HG02943 (cell line): Measurements from ENCODE around the gene DRD1.
A peak's percentile ranks its signal among the peaks of the same experiment; 100 is the strongest.
"Not testable (repeated sequence)": the region's sequence is repeated elsewhere in the genome, so short reads cannot be mapped to it uniquely, and the experiment has no call there.

ENCODE experiments used
- ATAC-seq: cut with Tn5 transposase; IDR thresholded peaks from one replicate; pipeline ENCODE4 v1.9.1; 2021; ENCODE audit warnings: mild to moderate bottlenecking, low read depth, moderate library complexity; ENCODE audit not compliant: unreplicated experiment

The DRD1 gene

GRCh38 chr5:175468892-175469291 is 24.9 kb upstream of the DRD1 start:
- no peak for ATAC-seq

DNA sequence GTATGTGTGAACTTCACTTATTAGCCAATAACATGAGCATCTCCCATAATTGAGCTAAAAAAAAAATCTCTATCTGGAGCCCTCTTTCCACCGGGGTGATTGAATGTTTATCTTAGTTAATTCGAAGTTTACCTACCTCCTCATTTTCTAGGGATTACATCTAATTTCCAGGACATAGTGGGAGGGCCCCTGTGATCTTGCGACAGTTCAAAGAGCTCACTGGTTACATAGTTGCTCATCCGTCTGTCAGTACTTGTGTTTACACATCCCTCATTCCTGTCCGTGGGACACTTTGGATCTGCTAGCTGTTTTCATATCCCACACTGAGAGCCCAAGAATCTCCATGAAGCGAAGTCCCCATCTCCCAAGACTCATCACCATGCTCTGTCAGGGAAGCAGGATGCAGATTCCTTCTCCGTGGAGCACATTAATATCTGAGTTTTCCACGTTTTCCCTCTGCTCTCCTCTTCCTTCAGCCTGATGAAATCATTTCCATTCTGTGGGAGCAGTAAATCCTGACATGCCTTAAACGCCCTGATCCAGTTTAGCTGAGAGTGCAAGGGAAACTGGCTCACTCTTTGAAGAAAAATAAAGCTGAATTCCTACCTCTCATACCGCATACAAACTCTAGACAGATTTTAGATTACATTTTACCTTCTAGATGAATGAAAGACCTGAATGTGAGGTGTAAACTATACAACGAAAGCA is 24.2 kb upstream of the DRD1 start:
- ATAC-seq, result no peak

DNA sequence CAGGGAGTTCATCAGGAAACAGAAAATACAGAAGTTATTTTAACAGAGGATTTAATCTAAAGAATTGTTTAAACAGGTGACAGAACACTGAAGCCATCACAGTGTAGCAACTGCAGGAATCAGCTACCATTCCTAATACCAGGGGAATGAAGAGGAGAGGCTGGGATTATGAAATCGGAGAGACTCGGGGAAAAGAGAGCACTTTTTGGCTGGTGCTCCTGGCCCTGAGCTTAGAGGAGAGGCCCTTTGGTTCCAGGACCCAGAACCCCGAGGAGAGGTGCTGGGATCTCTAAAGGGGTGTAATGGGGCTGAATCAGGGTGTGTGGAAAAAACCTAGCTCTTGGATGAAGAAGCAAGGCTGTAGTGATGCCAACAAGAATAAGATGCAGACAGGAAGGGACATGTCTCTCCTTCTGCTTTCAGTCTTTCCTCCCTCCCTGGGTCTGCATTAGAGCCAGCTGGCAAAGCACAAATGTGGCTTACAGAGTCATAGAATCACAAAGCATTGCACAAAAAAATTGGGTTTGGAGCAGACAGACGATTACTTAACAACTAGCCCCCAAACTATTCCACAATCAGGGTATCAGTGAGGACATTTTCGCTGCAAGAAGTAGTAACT is 22.8 kb upstream of the DRD1 start:
- no peak for ATAC-seq

DNA sequence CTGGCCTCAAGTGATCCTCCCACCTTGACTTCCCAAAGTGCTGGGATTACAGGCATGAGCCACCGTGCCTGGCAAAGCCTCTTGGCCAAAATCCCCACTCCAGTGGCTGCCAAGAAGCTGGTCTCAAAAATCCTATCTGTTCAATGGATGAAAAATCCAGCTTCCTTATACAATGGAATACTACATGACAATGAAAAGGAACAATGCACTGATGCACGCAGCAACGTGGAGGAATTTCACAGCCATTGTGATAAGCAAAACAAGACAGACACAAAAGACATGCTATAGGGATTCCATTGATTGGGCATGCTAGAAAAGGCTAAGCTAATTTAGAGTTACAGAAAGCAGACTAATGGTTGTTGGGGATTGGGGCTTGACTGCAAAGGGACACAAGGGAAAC is 21.3 kb upstream of the DRD1 start:
- no peak for ATAC-seq

DNA sequence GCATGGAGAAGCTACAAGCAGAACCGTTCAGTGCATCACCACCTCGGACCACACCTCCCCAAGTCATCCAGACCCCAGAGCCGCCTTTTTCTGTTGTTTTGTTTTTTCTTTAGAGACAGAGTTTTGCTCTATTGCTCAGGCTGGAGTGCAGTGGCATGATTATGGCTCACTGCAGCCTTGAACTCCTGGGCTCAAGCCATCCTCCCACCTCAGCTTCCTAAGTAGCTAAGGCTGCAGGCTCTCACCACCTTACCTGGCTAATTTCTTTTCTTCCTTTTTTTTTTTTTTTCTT is 20.9 kb upstream of the DRD1 start:
- ATAC-seq, result no peak

- peak; percentile 90 for ATAC-seq
Measured at GRCh38 chr5:175464074-175464941, 20.3 kb upstream of the DRD1 start.

GRCh38 chr5:175463641-175464040 is 19.7 kb upstream of the DRD1 start:
- ATAC-seq, result no peak

GRCh38 chr5:175461370-175461769 is 17.4 kb upstream of the DRD1 start:
- ATAC-seq, result no peak

DNA sequence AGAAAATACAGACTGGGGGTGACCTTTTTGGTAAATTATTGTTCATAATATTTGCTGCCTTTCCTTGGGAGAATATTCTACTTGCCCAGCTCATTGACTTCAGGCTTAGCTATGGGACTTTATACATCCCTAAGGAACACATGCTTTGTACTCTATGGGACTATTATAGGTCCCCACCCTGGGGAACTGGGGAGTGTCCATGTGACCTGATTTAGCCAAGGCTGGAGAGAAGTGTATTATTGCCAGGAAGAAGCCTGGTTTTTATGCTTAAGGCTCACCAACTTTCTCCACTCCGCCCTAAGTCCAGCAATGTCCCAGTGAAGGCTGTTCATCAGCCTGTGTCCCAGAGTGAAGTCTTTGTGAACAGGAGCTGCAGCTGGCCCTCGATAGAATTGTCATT is 16.6 kb upstream of the DRD1 start:
- no peak for ATAC-seq

- no peak for ATAC-seq
Measured at GRCh38 chr5:175460126-175460525, 16.1 kb upstream of the DRD1 start.

GRCh38 chr5:175457466-175457865 is 13.5 kb upstream of the DRD1 start:
- peak; percentile 85 for ATAC-seq

DNA sequence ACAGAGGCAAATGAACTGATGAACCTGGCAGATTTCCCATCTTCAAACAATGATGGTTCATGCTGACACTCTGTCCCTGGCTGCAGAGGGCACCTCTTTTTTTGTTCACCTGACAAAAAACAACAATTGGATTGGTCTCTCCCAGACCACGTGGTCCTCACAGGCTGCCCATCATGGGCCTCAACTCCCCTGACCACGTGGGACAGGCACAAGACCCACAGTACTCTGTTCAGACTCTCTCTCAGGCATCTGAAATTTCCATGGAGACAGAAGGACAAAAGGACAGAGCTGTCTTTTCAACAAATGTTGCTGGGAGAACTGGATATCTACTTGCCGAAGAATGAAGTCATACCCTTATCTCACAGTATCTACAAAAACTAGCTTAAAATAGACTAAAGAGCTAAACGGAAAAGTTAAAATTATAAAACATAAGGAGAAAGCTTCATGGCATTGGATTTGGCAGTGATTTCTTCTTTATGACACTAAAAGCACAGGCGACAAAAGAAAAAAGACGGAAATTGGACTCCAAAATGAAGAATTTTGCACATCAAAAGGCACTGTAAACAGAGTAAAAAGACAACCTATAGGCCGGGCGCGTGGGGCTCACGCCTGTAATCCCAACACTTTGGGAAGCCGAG is 12.2 kb upstream of the DRD1 start:
- ATAC-seq, result no peak

GRCh38 chr5:175454338-175454737 is 10.4 kb upstream of the DRD1 start:
- not testable (repeated sequence) for ATAC-seq

DNA sequence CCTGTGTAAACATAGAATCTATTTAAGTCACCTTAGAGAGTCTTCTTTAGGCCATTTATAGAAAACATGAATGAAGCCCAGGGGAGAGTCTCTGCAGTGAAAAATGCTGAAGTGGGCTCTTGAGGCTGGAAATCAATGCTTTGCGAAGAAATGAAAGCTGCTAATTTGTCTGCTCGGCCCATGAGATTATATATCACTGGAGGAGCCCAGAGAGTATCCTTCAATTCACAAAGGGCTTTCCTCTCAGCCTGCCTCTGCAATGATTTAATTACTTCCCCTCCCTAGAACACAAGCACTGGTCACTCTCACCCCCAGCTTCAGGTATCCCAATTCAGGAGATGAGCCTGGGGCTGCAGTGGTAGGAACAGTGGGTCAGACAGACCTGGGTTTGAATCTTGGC is 8.2 kb upstream of the DRD1 start:
- no peak for ATAC-seq

DNA sequence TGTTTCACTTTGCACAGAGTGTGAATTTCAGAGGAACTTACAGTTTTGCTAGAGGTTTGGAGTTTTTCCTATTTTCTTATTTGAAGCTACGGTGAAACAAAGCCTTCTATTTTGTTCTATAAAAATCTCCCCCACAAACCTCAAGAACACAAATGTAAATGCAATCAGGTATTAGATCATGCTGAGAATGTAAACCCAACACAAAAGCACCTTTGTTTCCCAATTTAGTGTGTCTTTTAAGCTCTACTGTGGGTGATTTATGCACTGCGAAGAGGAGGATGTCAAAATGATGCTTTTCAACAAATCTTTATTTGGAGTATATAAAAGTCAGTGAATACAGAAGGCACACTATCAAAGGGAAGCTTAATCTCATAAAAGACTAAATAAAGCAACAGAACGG is 4.3 kb upstream of the DRD1 start:
- no peak for ATAC-seq

DNA sequence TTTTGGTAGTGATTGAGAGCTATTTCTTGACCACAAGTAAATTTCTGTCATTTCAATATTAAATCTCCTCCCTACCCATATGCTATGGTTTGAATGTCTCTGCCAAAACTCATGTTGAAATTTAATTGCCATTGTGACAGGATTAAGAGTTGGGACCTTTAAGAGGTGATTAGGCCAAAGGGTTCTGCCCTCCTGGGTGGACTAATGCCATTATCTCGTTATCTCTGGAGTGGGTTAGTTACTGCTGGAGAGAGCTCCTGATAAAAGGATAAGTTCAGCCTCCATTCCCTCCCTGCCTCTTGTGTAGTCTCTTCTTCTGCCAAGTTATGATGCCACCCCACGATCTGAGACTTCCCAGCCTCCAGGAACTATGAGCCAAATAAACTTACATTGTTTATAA is 3.6 kb upstream of the DRD1 start:
- no peak for ATAC-seq

GRCh38 chr5:175446378-175446777 is 2.4 kb upstream of the DRD1 start:
- ATAC-seq, result not testable (repeated sequence)

GRCh38 chr5:175444905-175445456 is 999 bp upstream of the DRD1 start:
- no peak for ATAC-seq

- ATAC-seq, result no peak
Measured at GRCh38 chr5:175443514-175444059, 395 bp downstream of the DRD1 start.

DNA sequence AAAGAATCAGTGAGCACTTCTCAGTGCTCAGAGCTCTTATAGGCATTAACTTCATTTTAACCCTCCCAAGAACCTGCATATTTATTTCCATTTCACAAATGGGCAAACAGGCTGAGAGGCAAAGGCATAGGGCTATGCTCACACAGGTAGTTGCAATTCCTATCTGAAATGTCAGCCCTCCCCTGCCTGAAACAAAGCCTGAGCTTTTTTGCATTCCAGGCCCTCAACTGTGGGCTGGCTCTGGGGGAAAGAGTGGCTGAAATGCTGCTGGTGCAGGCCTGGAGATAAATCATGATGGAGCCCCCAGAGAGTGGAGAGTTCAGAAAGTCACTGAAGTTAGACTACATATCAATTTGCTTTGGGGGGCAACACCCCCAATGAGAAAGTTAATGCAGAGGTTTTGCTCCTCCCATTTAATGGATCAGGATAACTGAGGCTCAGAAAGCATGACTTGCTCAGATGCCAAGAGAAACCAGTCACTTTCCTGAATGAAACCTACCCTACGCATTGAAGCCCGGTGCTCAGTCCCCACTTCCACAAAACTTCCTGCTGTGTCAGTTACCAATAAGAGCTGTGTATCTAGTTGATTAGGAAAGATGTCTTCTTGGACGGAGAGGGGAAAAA is 5.6 kb downstream of the DRD1 start:
- ATAC-seq, result no peak
